ENCODE results near the gene ASIP. TPM values are rescaled to one million over a fixed set of nuclear protein-coding genes. Genes with fewer than 3 reads are reported as not detected.

ASIP gene
- polyA plus RNA-seq, 3 donors: 0.40 TPM; not detected in 2

DNA sequence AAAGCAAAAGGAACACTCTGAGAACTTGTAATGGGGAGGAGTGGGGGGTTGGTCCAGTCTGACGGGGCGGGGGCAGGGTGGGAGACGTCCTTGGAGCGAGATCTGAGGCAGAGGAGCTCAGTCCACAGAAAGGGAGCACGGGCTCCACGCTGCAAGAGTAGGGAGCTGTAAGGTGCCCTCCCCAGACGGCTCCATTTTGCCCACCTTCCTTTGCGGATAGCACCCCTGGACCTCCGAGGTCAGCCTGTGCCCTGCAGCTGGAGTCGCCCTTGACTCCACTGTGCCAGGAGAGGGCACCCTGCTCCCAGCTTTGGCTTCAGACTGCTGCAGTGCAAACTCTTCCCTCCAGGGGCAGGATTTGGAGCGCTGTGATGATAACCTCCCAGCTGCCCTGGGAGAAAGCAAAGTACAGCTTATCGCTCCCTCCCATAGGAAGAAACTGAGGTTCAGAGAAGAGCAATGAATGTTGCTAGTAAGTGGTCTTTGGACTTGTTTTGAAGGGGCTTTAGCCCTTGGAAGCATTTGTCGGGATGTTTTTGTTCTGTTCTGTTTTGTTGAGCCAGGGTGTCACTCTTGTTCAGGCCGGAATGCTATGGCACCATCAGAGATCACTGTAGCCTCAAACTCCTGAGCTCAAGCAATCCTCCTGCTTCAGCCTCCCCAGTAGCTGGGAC is 71.5 kb downstream of the ASIP start:
- Mint-ChIP-seq H3K27ac (no peak overlapping the region), H3K9me3 (peaks cover 0 to 4% (median 0%) of the 10 kb centered on the region in 7 donors), H3K4me3 (peak overlapping the region in 1 of 2 donors; percentile 71), H3K4me1 (peaks cover 22% of the 10 kb centered on the region), H3K36me3 (no peaks in the 10 kb centered on the region), H3K27me3 (ENCODE audit: low read depth in 3 of 3) (peaks cover 21 to 27% (median 25%) of the 10 kb centered on the region in 3 donors)
- H3K4me2 ChIP-seq (replicated peaks; ENCODE audit: extremely low read depth, low read length, poor library complexity, severe bottlenecking): peak overlapping the region; percentile 43
- H3K9ac ChIP-seq (ENCODE audit: insufficient read depth, low read length, poor library complexity, severe bottlenecking): peak overlapping the region; percentile 6
- H3K27ac ChIP-seq (ENCODE audit: low read depth in 1 of 2, low read length in 2 of 2): no peak overlapping the region
- H3K4me3 ChIP-seq (replicated peaks in 1 of 3; ENCODE audit: low read depth in 2 of 3, low read length in 3 of 3): no peak overlapping the region
- H3K27me3 ChIP-seq (ENCODE audit: control insufficient read depth in 2 of 2, insufficient read depth in 2 of 2, low read length in 2 of 2): peaks cover 13 to 22% of the 10 kb centered on the region in 2 donors
- no peaks in the 10 kb centered on the region for H4K20me1 ChIP-seq (ENCODE audit: insufficient read depth, low read length)
- WGBS (ENCODE audit: insufficient coverage): 13% methylated on average over 12 of the region's 14 CpGs
- peaks cover 11 to 17% of the 10 kb centered on the region in 2 donors for H3K4me1 ChIP-seq (ENCODE audit: control insufficient read depth in 1 of 2, insufficient read depth in 2 of 2, low read length in 2 of 2)
- intact Hi-C loops (cut with micrococcal nuclease): loop anchor here (2.0 to 10.0 kb wide), 3 partner anchors 95 to 456 kb away; no protein-coding TSS in a partner anchor
- H3K79me2 ChIP-seq (ENCODE audit: insufficient read depth, low read length): no peaks in the 10 kb centered on the region
- TF ChIP-seq, protein P1, sequence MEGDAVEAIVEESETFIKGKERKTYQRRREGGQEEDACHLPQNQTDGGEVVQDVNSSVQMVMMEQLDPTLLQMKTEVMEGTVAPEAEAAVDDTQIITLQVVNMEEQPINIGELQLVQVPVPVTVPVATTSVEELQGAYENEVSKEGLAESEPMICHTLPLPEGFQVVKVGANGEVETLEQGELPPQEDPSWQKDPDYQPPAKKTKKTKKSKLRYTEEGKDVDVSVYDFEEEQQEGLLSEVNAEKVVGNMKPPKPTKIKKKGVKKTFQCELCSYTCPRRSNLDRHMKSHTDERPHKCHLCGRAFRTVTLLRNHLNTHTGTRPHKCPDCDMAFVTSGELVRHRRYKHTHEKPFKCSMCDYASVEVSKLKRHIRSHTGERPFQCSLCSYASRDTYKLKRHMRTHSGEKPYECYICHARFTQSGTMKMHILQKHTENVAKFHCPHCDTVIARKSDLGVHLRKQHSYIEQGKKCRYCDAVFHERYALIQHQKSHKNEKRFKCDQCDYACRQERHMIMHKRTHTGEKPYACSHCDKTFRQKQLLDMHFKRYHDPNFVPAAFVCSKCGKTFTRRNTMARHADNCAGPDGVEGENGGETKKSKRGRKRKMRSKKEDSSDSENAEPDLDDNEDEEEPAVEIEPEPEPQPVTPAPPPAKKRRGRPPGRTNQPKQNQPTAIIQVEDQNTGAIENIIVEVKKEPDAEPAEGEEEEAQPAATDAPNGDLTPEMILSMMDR (IDR thresholded peaks at IDR 0.05): peak; percentile 100
- peak overlapping the region; percentile 59 for H2AFZ ChIP-seq (ENCODE audit: insufficient read depth, low read depth, low read length, poor library complexity, severe bottlenecking)
- peak; percentile 78 to 85 (median 83) for DNase-seq
- no peaks in the 10 kb centered on the region for H3K36me3 ChIP-seq (replicated peaks in 1 of 2; ENCODE audit: control insufficient read depth in 1 of 2, insufficient read depth in 2 of 2, low read length in 2 of 2)
- peaks cover 0 to 4% of the 10 kb centered on the region in 2 donors for H3K9me3 ChIP-seq (replicated peaks in 1 of 2; ENCODE audit: control insufficient read depth in 1 of 2, insufficient read depth in 1 of 2, low read length in 2 of 2)

- peak overlapping the region in 1 of 7 donors; percentile 40 for H3K27ac Mint-ChIP-seq
- H3K4me3 Mint-ChIP-seq: no peak overlapping the region
These were observed 74.0 kb downstream of the ASIP start for GRCh38 chr20:34315236-34315635.

More at GRCh38 chr20:34315236-34315635, 74.0 kb downstream of the ASIP start:
- Histone ChIP-seq H3K4me3 (replicated peaks in 1 of 3; ENCODE audit: low read depth in 2 of 3, low read length in 3 of 3) (no peak overlapping the region), H3K9ac (ENCODE audit: insufficient read depth, low read length, poor library complexity, severe bottlenecking) (no peak overlapping the region), H3K4me1 (ENCODE audit: control insufficient read depth in 1 of 2, insufficient read depth in 2 of 2, low read length in 2 of 2) (peaks cover 11 to 17% of the 10 kb centered on the region in 2 donors), H3K36me3 (replicated peaks in 1 of 2; ENCODE audit: control insufficient read depth in 1 of 2, insufficient read depth in 2 of 2, low read length in 2 of 2) (no peaks in the 10 kb centered on the region), H4K20me1 (ENCODE audit: insufficient read depth, low read length) (no peaks in the 10 kb centered on the region), H2AFZ (ENCODE audit: insufficient read depth, low read depth, low read length, poor library complexity, severe bottlenecking) (no peak overlapping the region), H3K4me2 (replicated peaks; ENCODE audit: extremely low read depth, low read length, poor library complexity, severe bottlenecking) (no peak overlapping the region), H3K27me3 (ENCODE audit: control insufficient read depth in 2 of 2, insufficient read depth in 2 of 2, low read length in 2 of 2) (peaks cover 13 to 22% of the 10 kb centered on the region in 2 donors), H3K27ac (ENCODE audit: low read depth in 1 of 2, low read length in 2 of 2) (no peak overlapping the region), H3K79me2 (ENCODE audit: insufficient read depth, low read length) (no peaks in the 10 kb centered on the region), H3K9me3 (replicated peaks in 1 of 2; ENCODE audit: control insufficient read depth in 1 of 2, insufficient read depth in 1 of 2, low read length in 2 of 2) (peaks cover 0 to 4% of the 10 kb centered on the region in 2 donors)
- TF ChIP-seq, protein P1 (IDR thresholded peaks at IDR 0.05): no peak
- peaks cover 22% of the 10 kb centered on the region for H3K4me1 Mint-ChIP-seq
- peaks cover 25 to 28% (median 27%) of the 10 kb centered on the region in 3 donors for H3K27me3 Mint-ChIP-seq (ENCODE audit: low read depth in 3 of 3)
- H3K36me3 Mint-ChIP-seq: no peaks in the 10 kb centered on the region
- intact Hi-C loops (cut with micrococcal nuclease): loop anchor here in 1 of 2 donors (10.0 kb wide), 1 partner anchor 450 kb away; no protein-coding TSS in a partner anchor
- WGBS (ENCODE audit: insufficient coverage): 94% methylated on average over 2 of the region's 3 CpGs
- DNase-seq: no peak
- peaks cover 0 to 4% (median 0%) of the 10 kb centered on the region in 7 donors for H3K9me3 Mint-ChIP-seq

Measured in CD14-positive monocyte (primary cell).